Calu3 (cell line): ENCODE measurements around the gene HSPA8. TPM values are rescaled to one million over a fixed set of nuclear protein-coding genes. Genes with fewer than 3 reads are reported as not detected.
A peak's percentile ranks its signal among the peaks of the same experiment; 100 is the strongest.

Experiments
- BruUV-seq: library from RNA; stranded (reverse); fragments of 400-500 nt; replicated peaks from 2 replicates; lab custom pipeline; 2021; lab: Mats Ljungman, UMichigan
- CTCF ChIA-PET: fragments of 300-600 bp; sonication (Branson Sonifier 250); formaldehyde crosslinking; loops from one replicate; lab custom pipeline; 2022; ENCODE audit warnings: antibody characterized with exemption; lab: Charles Lee
- DNase-seq: peaks from one replicate; pipeline ENCODE4 v3.0.0; 2022
- H3K27ac Mint-ChIP-seq: one replicate; pipeline ENCODE4 v1.8.0; 2022; ENCODE audit warnings: mixed read lengths; ENCODE audit not compliant: unreplicated experiment
- H3K27me3 Mint-ChIP-seq: one replicate; pipeline ENCODE4 v1.8.0; 2022; ENCODE audit warnings: mixed read lengths; ENCODE audit not compliant: unreplicated experiment
- H3K36me3 Mint-ChIP-seq: one replicate; pipeline ENCODE4 v1.8.0; 2022; ENCODE audit warnings: mild to moderate bottlenecking, moderate library complexity, mixed read lengths; ENCODE audit not compliant: insufficient read depth, unreplicated experiment
- H3K4me1 Mint-ChIP-seq: one replicate; pipeline ENCODE4 v1.8.0; 2022; ENCODE audit warnings: mild to moderate bottlenecking, low read depth, mixed read lengths; ENCODE audit not compliant: unreplicated experiment
- H3K4me3 Mint-ChIP-seq: one replicate; pipeline ENCODE4 v1.8.0; 2022; ENCODE audit warnings: mild to moderate bottlenecking, low read depth, moderate library complexity, mixed read lengths; ENCODE audit not compliant: unreplicated experiment
- H3K9me3 Mint-ChIP-seq: one replicate; pipeline ENCODE4 v1.8.0; 2022; ENCODE audit warnings: low read depth, mixed read lengths; ENCODE audit not compliant: unreplicated experiment
- CTCF ChIP-seq: fragments of 200-600 bp; IDR thresholded peaks from one replicate; pipeline ENCODE4 v1.8.0; 2022; ENCODE audit warnings: antibody characterized with exemption; ENCODE audit not compliant: unreplicated experiment
- intact Hi-C: fragments of 100-400 bp; cut with micrococcal nuclease; formaldehyde crosslinking; loops from one replicate; pipeline ENCODE4 v1.10.0; 2022; ENCODE audit not compliant: unreplicated experiment
- total RNA-seq: library from RNA; stranded (reverse); gene quantifications from 2 replicates; pipeline ENCODE4 v1.2.3, GENCODE V29; 2022

The HSPA8 gene
- total RNA-seq, 1 experiment from 2014 or later = 1,624 TPM

GRCh38 chr11:123057661-123058305, 4.2 kb downstream of the HSPA8 start:
- no peak for TF ChIP-seq CTCF
- peaks cover 14% of the 10 kb centered on the region for H3K4me1 Mint-ChIP-seq
- no peak for DNase-seq
- no peaks in the 10 kb centered on the region for H3K27me3 Mint-ChIP-seq
- no peak overlapping the region for H3K27ac Mint-ChIP-seq
- no peaks in the 10 kb centered on the region for H3K9me3 Mint-ChIP-seq
- CTCF ChIA-PET = no interaction called here
- H3K36me3 Mint-ChIP-seq = peaks cover 96% of the 10 kb centered on the region
- intact Hi-C loops = no loop called here
- no TSS peak for BruUV-seq
- H3K4me3 Mint-ChIP-seq = peak overlapping the region; percentile 86

- no peak for DNase-seq
Observed at GRCh38 chr11:123056835-123057491, 5.0 kb downstream of the HSPA8 start.

GRCh38 chr11:123055191-123055901, 6.6 kb downstream of the HSPA8 start:
- CTCF ChIA-PET = interaction anchor here (1.3 to 1.6 kb wide), 2 partner anchors 186 to 206 kb away, joined by 3 to 6 read pairs; no protein-coding TSS in a partner anchor
- no peak for DNase-seq
- Mint-ChIP-seq H3K36me3 (peaks cover 71% of the 10 kb centered on the region), H3K27me3 (no peaks in the 10 kb centered on the region), H3K4me1 (peaks cover 14% of the 10 kb centered on the region), H3K4me3 (no peak overlapping the region), H3K9me3 (no peaks in the 10 kb centered on the region), H3K27ac (no peak overlapping the region)
- no TSS peak for BruUV-seq
- intact Hi-C loops = no loop called here
- TF ChIP-seq CTCF = no peak

More at GRCh38 chr11:123056835-123057491, 5.0 kb downstream of the HSPA8 start:
- BruUV-seq = no TSS peak
- CTCF ChIA-PET = no interaction called here
- H3K36me3 Mint-ChIP-seq = peaks cover 87% of the 10 kb centered on the region
- no peak for TF ChIP-seq CTCF
- intact Hi-C loops = no loop called here
- H3K4me1 Mint-ChIP-seq = peaks cover 14% of the 10 kb centered on the region
- H3K27ac Mint-ChIP-seq = no peak overlapping the region
- no peaks in the 10 kb centered on the region for H3K9me3 Mint-ChIP-seq
- peak overlapping the region; percentile 86 for H3K4me3 Mint-ChIP-seq
- no peaks in the 10 kb centered on the region for H3K27me3 Mint-ChIP-seq

GRCh38 chr11:123054301-123055065, 7.5 kb downstream of the HSPA8 start:
- Mint-ChIP-seq H3K27me3 (no peaks in the 10 kb centered on the region), H3K36me3 (peaks cover 63% of the 10 kb centered on the region), H3K27ac (no peak overlapping the region), H3K9me3 (no peaks in the 10 kb centered on the region), H3K4me3 (no peak overlapping the region), H3K4me1 (peaks cover 14% of the 10 kb centered on the region)
- CTCF ChIA-PET = interaction anchor here (0.7 to 1.6 kb wide), 10 partner anchors 24 to 295 kb away, joined by 3 to 9 read pairs (median 4); no protein-coding TSS in a partner anchor
- no TSS peak for BruUV-seq
- no peak for DNase-seq
- peak; percentile 31 for TF ChIP-seq CTCF
- intact Hi-C loops = no loop called here
